Endothelial cell of umbilical vein (primary cell): ENCODE results near the gene ACTN1. TPM values are rescaled to one million over a fixed set of nuclear protein-coding genes. Genes with fewer than 3 reads are reported as not detected.

Source experiments
- BruUV-seq: library from RNA; stranded (reverse); fragments of 400-500 nt; replicated peaks from 2 replicates; lab custom pipeline; 2021; lab: Mats Ljungman, UMichigan
- CTCF ChIA-PET: fragments of 300-600, 350-600 bp; sonication (Branson Sonifier 250); formaldehyde crosslinking; loops from one replicate; lab custom pipeline; 2021; ENCODE audit warnings: antibody characterized with exemption, inconsistent platforms; lab: Charles Lee
- POLR2A ChIA-PET: fragments of 300-600, 350-600 bp; sonication (Branson Sonifier 250); formaldehyde crosslinking; loops from one replicate; lab custom pipeline; 2021; ENCODE audit warnings: antibody characterized with exemption, inconsistent platforms; lab: Charles Lee
- DNase-seq: peaks from one replicate; pipeline ENCODE4 v3.0.0-alpha.2; 2011; ENCODE audit warnings: low read depth, low spot score
- FAIRE-seq: peaks from 2 replicates; lab custom pipeline; 2011; peaks lifted over from hg19 to GRCh38; lab: Jason Lieb, UNC
- H2AFZ ChIP-seq: 2 replicates; pipeline ENCODE4 v1.6.0; 2012; ENCODE audit warnings: low read depth, low read length, control low read depth, inconsistent platforms
- H3K27ac ChIP-seq: 2 replicates; pipeline ENCODE4 v1.5.1; 2011; ENCODE audit warnings: low read depth, mild to moderate bottlenecking, control low read depth, low read length, moderate library complexity; ENCODE audit not compliant: insufficient read depth
- H3K27me3 ChIP-seq, 2 experiments: 2 replicates each; pipeline versions ENCODE4 v1.6.0 to v1.6.1; 2011; ENCODE audit warnings: low read length in 2 of 2, mixed read lengths in 1 of 2; ENCODE audit not compliant: control insufficient read depth in 2 of 2, insufficient read depth in 2 of 2
- H3K36me3 ChIP-seq, 2 experiments: 2 replicates in 1 of 2; 3 replicates in 1 of 2; pipeline ENCODE4 v1.5.1; 2011; ENCODE audit warnings: low read length in 2 of 2, mild to moderate bottlenecking in 1 of 2, moderate library complexity in 1 of 2; ENCODE audit not compliant: control insufficient read depth in 2 of 2, insufficient read depth in 2 of 2; ENCODE audit errors: extremely low read depth in 1 of 2
- H3K4me1 ChIP-seq: 3 replicates; pipeline ENCODE4 v1.5.1; 2011; ENCODE audit warnings: mild to moderate bottlenecking, low read length; ENCODE audit not compliant: control insufficient read depth, insufficient read depth; ENCODE audit errors: extremely low read depth
- H3K4me2 ChIP-seq: 2 replicates; pipeline ENCODE4 v1.6.1; 2011; ENCODE audit warnings: low read length, control low read depth, mixed read lengths; ENCODE audit not compliant: insufficient read depth
- H3K4me3 ChIP-seq, 3 experiments: fragments of 200-600 bp in 1 of 3; sonication (generic), shearing (Covaris generic) in 1 of 3; replicated peaks in 1 of 3; 2 replicates each; pipeline ENCODE4 v1.5.1; 2011 to 2016; ENCODE audit warnings: control low read depth in 3 of 3, low read length in 3 of 3, mild to moderate bottlenecking in 2 of 3, inconsistent platforms in 1 of 3, low read depth in 1 of 3, moderate library complexity in 1 of 3; ENCODE audit not compliant: insufficient read depth in 1 of 3
- H3K79me2 ChIP-seq: 2 replicates; pipeline ENCODE4 v1.6.0; 2012; ENCODE audit warnings: low read length, inconsistent platforms; ENCODE audit not compliant: control insufficient read depth, insufficient read depth
- H3K9ac ChIP-seq: replicated peaks from 2 replicates; pipeline ENCODE3; 2011; ENCODE audit warnings: low read length, control low read depth; ENCODE audit not compliant: insufficient read depth; ENCODE audit errors: extremely low read depth
- H3K9me1 ChIP-seq: replicated peaks from 3 replicates; pipeline ENCODE4 v1.6.0; 2011; ENCODE audit warnings: mild to moderate bottlenecking, low read length; ENCODE audit not compliant: control insufficient read depth, insufficient read depth; ENCODE audit errors: extremely low read depth
- H3K9me3 ChIP-seq: replicated peaks from 2 replicates; pipeline ENCODE4 v1.5.1; 2012; ENCODE audit warnings: low read length, inconsistent platforms; ENCODE audit not compliant: control insufficient read depth, insufficient read depth
- H4K20me1 ChIP-seq: replicated peaks from 2 replicates; pipeline ENCODE3; 2011; ENCODE audit warnings: mild to moderate bottlenecking, low read length; ENCODE audit not compliant: control insufficient read depth, insufficient read depth; ENCODE audit errors: extremely low read depth
- EZH2 ChIP-seq: IDR thresholded peaks from 2 replicates; pipeline ENCODE4 v1.6.1; 2012; ENCODE audit warnings: borderline replicate concordance, low read depth, mild to moderate bottlenecking, moderate library complexity, low read length, inconsistent platforms; ENCODE audit not compliant: severe bottlenecking
- FOS ChIP-seq: IDR thresholded peaks from 2 replicates; pipeline ENCODE4 v1.6.1; 2011; ENCODE audit warnings: mild to moderate bottlenecking, low read length, moderate library complexity, borderline replicate concordance; ENCODE audit not compliant: insufficient read depth
- GATA2 ChIP-seq: IDR thresholded peaks from 2 replicates; pipeline ENCODE4 v1.7.0; 2011; ENCODE audit warnings: low read depth, mild to moderate bottlenecking, moderate library complexity, mixed read lengths, low read length; ENCODE audit not compliant: insufficient read length, insufficient read depth
- JUN ChIP-seq: IDR thresholded peaks from 2 replicates; pipeline ENCODE4 v1.6.1; 2011; ENCODE audit warnings: borderline replicate concordance, low read depth; ENCODE audit not compliant: insufficient read length, insufficient read depth
- MYC ChIP-seq: IDR thresholded peaks from one replicate; pipeline ENCODE4 v1.6.1; 2011; ENCODE audit warnings: mild to moderate bottlenecking, low read depth, low read length
- POLR2A ChIP-seq: IDR thresholded peaks from 2 replicates; pipeline ENCODE4 v1.6.1; 2012; ENCODE audit warnings: low read depth, mild to moderate bottlenecking, control low read depth, low read length
- POLR2AphosphoS5 ChIP-seq: IDR thresholded peaks from 2 replicates; pipeline ENCODE4 v1.6.1; 2012; ENCODE audit warnings: low read depth, mild to moderate bottlenecking, control low read depth, low read length, moderate library complexity; ENCODE audit not compliant: insufficient read depth
- dilution Hi-C: fragments of 300-500 bp; cut with MboI; formaldehyde crosslinking; loops from one replicate; pipeline ENCODE4 v1.15.0; 2019; ENCODE audit warnings: low sequenced_read_pairs; ENCODE audit not compliant: extremely low pct_ligation_motif_present
- intact Hi-C: fragments of 100-400 bp; cut with micrococcal nuclease; formaldehyde crosslinking; loops from one replicate; pipeline ENCODE4 v1.10.0; 2022
- polyA plus RNA-seq, 4 experiments: library from polyadenylated mRNA; depleted of rRNA in 3 of 4; stranded (reverse) in 3 of 4; unstranded in 1 of 4; fragments of >200 nt; gene quantifications; 2 replicates each; pipeline versions ENCODE4 v1.2.1 to v1.2.3, GENCODE V29; 2011 to 2012; ENCODE audit warnings: missing spikeins in 1 of 4
- total RNA-seq: library from RNA; stranded (reverse); gene quantifications from 2 replicates; pipeline ENCODE4 v1.2.3, GENCODE V29; 2021
- TF ChIP-seq, protein P1 (sequence below): IDR thresholded peaks from 2 replicates; pipeline ENCODE4 v1.6.1; 2011; ENCODE audit not compliant: insufficient read depth, insufficient read length
- TF ChIP-seq, protein P2 (sequence below), 2 donors: IDR thresholded peaks; 1 replicate in 1 of 2; 2 replicates in 1 of 2; pipeline ENCODE4 v1.5.1; 2011; ENCODE audit warnings: low read length in 2 of 2, mild to moderate bottlenecking in 2 of 2, moderate library complexity in 2 of 2, control low read depth in 1 of 2, inconsistent platforms in 1 of 2, low read depth in 1 of 2; ENCODE audit not compliant: insufficient read depth in 1 of 2; ENCODE audit errors: extremely low read depth in 1 of 2

ACTN1 gene
- total and polyA plus RNA-seq, 2 donors (not counting 3 experiments of a cell fraction or from before 2014, with no cell fraction given) = 442 to 463 TPM

DNA sequence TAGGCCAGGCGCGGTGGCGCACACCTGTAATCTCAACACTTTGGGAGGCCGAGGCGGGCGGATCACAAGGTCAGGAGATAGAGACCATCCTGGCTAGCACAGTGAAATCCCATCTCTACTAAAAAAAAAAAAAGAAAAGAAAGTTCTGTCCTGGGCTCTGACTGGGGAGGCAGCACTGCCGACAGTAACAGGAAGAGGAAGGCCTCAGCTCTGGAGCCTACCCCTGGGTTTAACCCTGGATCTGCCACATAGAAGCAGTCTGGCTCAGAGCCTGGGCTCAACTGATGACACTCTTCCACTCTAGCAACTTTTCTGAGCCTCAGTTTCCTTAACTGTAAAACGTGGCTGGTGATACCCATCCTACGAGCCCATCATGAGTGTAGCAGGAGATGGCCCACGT, 60.5 kb downstream of the ACTN1 start:
- DNase-seq (no peak), FAIRE-seq (no peak)
- no TSS peak for BruUV-seq
- ChIA-PET CTCF (interaction anchor here (1.3 to 1.4 kb wide), 2 partner anchors 165 to 189 kb away, joined by 3 to 5 read pairs; no protein-coding TSS in a partner anchor), POLR2A (no interaction called here)
- intact Hi-C loops (no loop called here), dilution Hi-C loops (no loop called here)
- H3K9me3 ChIP-seq = no peaks in the 10 kb centered on the region
- H3K4me3 ChIP-seq = no peak overlapping the region
- H3K79me2 ChIP-seq = peaks cover 85% of the 10 kb centered on the region
- no peaks in the 10 kb centered on the region for H3K9me1 ChIP-seq
- H3K4me2 ChIP-seq = no peak overlapping the region
- H2AFZ ChIP-seq = no peak overlapping the region
- TF ChIP-seq GATA2 (no peak), MYC (no peak), POLR2AphosphoS5 (no peak), JUN (no peak), EZH2 (no peak), FOS (no peak), POLR2A (no peak)
- TF ChIP-seq, protein P1, sequence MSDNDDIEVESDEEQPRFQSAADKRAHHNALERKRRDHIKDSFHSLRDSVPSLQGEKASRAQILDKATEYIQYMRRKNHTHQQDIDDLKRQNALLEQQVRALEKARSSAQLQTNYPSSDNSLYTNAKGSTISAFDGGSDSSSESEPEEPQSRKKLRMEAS = no peak
- TF ChIP-seq, protein P2, sequence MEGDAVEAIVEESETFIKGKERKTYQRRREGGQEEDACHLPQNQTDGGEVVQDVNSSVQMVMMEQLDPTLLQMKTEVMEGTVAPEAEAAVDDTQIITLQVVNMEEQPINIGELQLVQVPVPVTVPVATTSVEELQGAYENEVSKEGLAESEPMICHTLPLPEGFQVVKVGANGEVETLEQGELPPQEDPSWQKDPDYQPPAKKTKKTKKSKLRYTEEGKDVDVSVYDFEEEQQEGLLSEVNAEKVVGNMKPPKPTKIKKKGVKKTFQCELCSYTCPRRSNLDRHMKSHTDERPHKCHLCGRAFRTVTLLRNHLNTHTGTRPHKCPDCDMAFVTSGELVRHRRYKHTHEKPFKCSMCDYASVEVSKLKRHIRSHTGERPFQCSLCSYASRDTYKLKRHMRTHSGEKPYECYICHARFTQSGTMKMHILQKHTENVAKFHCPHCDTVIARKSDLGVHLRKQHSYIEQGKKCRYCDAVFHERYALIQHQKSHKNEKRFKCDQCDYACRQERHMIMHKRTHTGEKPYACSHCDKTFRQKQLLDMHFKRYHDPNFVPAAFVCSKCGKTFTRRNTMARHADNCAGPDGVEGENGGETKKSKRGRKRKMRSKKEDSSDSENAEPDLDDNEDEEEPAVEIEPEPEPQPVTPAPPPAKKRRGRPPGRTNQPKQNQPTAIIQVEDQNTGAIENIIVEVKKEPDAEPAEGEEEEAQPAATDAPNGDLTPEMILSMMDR (IDR thresholded peaks at IDR 0.05; ENCODE audit: extremely low read depth in 1 of 2, insufficient read depth in 1 of 2, low read depth in 1 of 2, low read length in 2 of 2) = no peak
- H3K27me3 ChIP-seq = no peaks in the 10 kb centered on the region
- H4K20me1 ChIP-seq = peaks cover 2% of the 10 kb centered on the region
- H3K4me1 ChIP-seq = no peaks in the 10 kb centered on the region
- H3K27ac ChIP-seq = no peak overlapping the region
- H3K9ac ChIP-seq = no peak overlapping the region
- peaks cover 23 to 57% of the 10 kb centered on the region in 2 experiments for H3K36me3 ChIP-seq
